Left renal pelvis (tissue), 4 donors: ENCODE measurements around the gene CELF4. TPM values are rescaled to one million over a fixed set of nuclear protein-coding genes. Genes with fewer than 3 reads are reported as not detected.

Source experiments
- DNase-seq, 4 donors: peaks; one replicate each; pipeline ENCODE4 v3.0.0-alpha.2; 2013; ENCODE audit warnings: low read depth in 4 of 4, low spot score in 3 of 4
- polyA plus RNA-seq, 4 donors: library from polyadenylated mRNA; unstranded; fragments of 120-200 nt; gene quantifications; one replicate each; pipeline ENCODE4 v1.2.1, GENCODE V29; 2013; ENCODE audit not compliant: insufficient read length in 4 of 4

Gene CELF4
- polyA plus RNA-seq, 4 donors, result 1.6 to 3.1 (median 2.4) TPM

- no peak for DNase-seq
These were observed 117.4 kb downstream of the CELF4 start for GRCh38 chr18:37447962-37448888.

DNA sequence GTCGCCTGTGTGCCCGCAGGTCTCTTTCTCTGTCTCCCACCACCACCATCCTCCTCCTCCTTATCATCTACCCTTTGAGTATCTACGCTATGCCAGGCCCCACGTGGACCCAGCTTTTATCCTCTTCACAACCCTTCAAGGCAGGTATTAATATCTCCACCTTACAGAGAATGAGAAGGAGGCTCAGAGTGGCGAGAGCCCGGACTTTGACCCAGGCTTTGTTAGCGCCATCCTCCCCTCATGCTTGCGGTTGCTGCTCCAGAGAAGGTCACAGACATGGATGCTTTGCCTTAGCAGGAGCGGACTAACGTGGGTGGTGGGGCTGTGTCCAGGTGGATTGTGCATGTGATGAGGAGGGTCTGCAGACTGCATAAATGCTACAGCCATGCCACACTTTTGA lies 119.8 kb downstream of the CELF4 start:
- DNase-seq, result no peak

DNA sequence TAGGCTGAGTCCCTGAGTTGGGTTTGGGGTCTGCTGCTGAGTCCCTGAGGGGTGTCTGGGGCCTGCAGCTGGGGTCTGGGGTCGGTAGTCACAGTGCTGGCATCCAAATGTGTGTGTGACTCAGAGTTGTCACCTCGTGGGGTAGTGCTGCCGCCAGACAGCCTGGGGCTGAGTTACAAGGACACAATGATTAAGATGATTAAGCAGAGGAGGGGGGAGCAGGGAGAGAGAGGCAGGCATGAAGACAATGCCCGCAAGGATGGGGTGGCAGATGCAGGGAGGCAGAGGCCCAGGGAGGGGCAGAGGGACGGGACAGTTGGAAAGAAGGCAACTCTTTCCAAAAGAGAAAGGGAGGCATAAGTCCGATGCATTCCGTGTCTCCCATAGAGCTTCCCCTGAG lies 120.2 kb downstream of the CELF4 start:
- DNase-seq, result no peak

- DNase-seq, result no peak
These were observed 122.1 kb downstream of the CELF4 start for GRCh38 chr18:37443325-37444055.

GRCh38 chr18:37442477-37442876 lies 123.1 kb downstream of the CELF4 start:
- DNase-seq, result no peak

DNA sequence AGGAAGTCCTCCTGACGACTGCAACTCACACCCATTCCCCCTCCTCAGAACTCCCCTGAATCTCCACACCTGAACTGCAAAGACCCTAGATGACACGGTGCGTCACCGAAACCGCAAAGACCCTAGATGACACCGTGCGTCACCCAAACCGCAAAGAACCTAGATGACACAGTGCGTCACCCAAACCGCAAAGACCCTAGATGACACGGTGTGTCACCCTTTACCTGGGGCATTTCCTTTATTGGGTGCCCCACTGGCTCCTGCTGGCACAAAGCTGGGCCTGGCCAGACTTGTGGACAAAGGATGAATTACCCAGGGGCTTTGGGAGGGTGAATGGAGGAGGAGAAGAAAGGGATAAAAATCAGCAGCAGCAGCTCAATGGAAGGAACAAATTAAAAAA lies 123.8 kb downstream of the CELF4 start:
- DNase-seq, result no peak

DNA sequence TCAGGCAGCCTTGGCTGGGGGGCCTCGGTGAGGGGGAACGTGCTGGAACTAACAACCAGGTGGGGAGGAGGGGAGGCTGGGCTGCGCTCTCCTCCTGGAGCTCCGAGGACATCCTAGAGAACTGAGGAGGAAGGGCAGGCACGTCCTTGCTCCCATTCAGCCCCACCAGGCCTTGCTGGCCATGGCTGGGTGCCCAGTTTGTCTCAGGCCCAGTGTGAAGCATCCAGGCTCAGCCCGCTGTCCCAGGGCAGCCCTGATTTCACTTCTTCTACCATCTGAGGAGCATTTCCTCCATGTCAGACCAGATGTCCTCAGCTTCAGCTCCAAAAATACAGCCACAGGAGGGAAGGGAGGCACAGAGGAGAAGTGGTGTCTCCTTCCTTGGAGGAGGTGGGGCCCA lies 125.4 kb downstream of the CELF4 start:
- no peak for DNase-seq

- DNase-seq, result no peak
These were observed 127.0 kb downstream of the CELF4 start for GRCh38 chr18:37438417-37439180.

GRCh38 chr18:37435996-37436395 lies 129.6 kb downstream of the CELF4 start:
- no peak for DNase-seq

DNA sequence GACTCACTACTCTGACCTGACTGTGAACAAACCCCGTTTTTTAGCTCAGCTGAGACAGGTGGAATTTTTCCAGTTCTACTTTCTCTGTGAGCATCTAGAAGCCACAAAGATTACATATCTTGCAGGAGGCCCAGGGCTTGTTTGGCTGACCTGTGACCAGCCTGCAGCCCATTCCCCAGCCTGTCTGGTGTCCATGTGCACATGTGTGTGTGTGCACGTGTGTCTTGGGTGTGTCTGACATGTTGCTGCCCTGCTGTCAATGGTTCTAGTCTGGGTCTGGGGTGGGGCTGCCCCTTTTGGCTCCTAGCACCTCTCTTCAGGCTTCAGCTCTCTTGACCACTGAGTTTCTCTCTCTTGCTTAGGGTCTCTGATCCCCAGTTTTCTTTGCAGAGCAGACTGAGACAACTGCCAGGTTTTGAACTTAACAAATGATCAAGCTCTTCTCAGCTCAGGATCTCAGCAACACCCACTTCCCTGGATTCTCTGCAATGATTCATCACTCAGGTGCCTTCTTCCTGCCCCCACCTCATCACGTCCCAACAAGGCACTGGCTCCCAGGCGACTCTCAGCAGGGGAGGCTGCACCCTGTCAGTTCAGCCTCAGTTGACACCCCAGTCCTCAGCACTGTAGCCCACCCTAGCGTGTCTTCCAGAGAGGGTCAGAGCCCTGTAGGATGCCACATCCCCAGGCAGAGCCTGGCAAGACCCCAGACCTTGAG lies 130.3 kb downstream of the CELF4 start:
- DNase-seq, result no peak

GRCh38 chr18:37434161-37434860 lies 131.3 kb downstream of the CELF4 start:
- no peak for DNase-seq

DNA sequence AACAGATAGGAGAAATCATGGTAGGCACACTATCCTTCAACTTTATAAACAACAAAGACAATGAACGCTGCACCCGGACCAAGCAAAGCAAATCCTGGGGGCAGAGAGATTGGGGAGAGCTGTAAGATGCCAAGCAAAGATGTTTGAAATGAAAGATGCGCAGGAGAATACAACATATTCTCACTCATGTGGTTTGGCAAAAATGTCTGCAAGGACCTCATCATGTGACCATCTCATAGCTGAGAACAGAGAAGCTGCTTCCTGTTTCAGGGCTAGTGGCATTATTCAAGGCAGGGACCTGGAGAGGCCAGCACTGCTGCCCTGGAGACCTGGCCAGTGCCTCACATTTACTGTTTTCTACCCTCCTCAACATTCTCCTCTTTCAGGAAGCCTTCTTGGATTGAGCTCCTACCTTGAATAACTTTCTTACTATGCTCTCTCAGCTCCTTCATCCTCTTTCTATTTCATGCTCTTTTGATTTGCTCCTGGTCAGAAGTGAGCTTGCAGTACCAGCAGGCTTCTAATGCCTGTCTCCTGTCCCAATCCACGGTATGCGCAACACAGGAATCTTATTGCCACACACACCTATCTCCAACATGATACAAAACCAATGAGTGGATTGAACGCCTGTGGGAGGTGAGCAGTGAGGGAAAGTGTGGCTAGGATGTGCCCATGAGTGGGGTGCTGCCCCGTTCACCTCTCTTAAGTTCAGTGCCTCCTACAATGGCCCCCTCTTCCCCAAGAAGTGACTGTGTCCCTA lies 133.0 kb downstream of the CELF4 start:
- no peak for DNase-seq

DNA sequence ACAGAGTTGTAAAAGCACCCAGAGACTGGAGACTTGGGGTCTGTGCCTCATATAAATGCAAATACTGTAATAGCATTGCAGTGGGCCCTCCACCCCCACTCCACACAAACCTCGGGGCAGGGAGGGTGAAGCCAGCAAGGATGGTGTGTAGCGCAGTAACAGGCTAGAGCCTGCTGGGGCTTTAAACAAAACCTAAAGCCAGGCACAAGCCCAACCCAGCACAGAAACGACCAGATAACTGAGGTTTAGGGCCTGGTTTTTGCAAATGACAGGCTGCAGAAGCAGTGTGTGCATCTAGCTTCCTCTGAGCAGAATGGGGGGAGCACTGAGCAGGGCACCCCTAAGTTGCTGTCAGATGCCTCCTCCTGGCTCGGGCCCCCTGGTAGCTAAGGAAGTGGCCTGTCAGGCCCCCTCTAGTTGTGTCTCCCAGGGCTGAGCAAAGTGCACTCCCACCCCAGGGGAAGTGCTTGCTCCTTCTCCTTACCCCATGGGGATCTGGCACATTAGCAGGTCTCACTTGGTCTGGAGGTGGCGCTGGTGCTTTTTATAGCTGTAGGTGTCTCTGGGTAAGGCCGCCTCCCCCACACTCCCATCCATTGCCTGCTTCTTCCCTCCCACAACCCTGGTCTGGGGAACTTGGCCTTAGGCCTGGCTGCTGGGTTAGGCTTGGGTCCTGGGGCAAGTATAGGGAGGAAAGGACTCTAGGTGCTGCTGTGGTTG lies 135.1 kb downstream of the CELF4 start:
- DNase-seq, result no peak

GRCh38 chr18:37429791-37430190 lies 135.8 kb downstream of the CELF4 start:
- DNase-seq, result no peak

DNA sequence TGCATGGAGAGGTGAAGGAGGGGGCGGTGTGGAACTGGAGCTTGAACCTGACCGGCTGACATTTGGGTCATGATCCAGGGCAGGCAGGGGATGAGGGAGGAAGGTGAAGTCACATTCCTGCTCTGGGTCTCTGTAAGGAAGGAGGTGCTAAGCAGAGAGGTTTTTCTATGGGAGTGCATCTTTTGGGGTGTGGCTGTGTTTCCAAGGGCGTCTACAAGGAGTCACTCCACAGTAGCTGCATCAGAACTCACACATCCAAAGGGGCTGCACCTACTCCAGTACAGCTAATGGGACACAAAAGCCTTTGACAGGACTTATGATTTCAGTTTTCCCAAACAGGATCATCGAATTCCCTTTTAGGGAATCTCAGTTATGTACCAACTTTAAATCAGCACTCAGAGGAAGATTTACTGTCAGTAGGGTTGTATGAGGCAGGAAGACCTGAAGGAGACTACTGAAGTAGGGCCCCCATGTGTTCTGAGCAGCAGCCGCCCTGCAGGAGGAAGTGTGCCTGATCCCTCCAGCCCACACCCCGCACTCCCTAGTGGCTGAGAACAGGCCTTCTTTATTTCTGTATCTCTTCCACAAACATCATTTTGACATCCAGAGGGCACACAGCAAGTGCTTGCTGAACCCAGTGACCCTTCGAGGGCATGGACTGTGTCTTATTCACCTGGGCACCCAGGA lies 137.2 kb downstream of the CELF4 start:
- no peak for DNase-seq

DNA sequence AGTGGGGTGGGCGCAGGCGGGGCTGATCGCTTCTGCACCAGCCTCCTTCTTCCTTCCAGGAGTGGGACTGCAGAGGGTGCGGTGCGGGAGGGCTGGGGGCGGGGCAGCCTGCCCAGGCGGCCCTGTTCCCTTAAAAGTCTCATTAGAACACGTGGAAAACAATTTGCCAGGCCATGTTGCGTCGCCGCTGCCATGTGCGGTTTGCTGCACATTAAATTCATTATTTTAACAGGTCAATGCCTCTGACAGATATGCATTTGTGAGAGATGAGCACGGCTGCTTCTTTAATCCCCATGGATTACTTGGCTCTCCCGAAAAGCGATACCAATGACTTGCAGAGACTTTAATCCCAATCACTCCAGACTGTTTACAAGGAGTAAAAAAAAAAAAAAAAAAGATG lies 139.0 kb downstream of the CELF4 start:
- DNase-seq, result no peak

- DNase-seq, result no peak
These were observed 140.4 kb downstream of the CELF4 start for GRCh38 chr18:37425222-37425621.

- no peak for DNase-seq
These were observed 141.1 kb downstream of the CELF4 start for GRCh38 chr18:37424507-37424906.
